H1 (cell line): ENCODE measurements around the gene BRMS1. TPM values are rescaled to one million over a fixed set of nuclear protein-coding genes. Genes with fewer than 3 reads are reported as not detected.

ENCODE experiments used
- CTCF ChIA-PET: fragments of 300-600 bp; sonication (Branson Sonifier 250); formaldehyde crosslinking; loops from one replicate; lab custom pipeline; 2021; ENCODE audit not compliant: partially characterized antibody; lab: Charles Lee
- POLR2A ChIA-PET: fragments of 300-600 bp; sonication (Branson Sonifier 250); formaldehyde crosslinking; loops from one replicate; lab custom pipeline; 2021; ENCODE audit warnings: inconsistent platforms; ENCODE audit not compliant: partially characterized antibody; lab: Charles Lee
- DNase-seq, 2 experiments: peaks; one replicate each; pipeline versions ENCODE4 v3.0.0 to v3.0.0-alpha.2; 2010 to 2022; ENCODE audit warnings: low spot score in 2 of 2, low read depth in 1 of 2, mixed read lengths in 1 of 2
- FAIRE-seq: peaks from 2 replicates; lab custom pipeline; 2011; peaks lifted over from hg19 to GRCh38; lab: Jason Lieb, UNC
- H2AFZ ChIP-seq: 2 replicates; pipeline ENCODE4 v1.8.1; 2012; ENCODE audit warnings: low read length, inconsistent platforms
- H2AK5ac ChIP-seq: 2 replicates; pipeline ENCODE4 v1.6.1; 2013; ENCODE audit warnings: low read depth, low read length
- H2BK120ac ChIP-seq: replicated peaks from 2 replicates; pipeline ENCODE3; 2013; ENCODE audit warnings: low read depth, low read length, inconsistent platforms
- H2BK12ac ChIP-seq: 2 replicates; pipeline ENCODE4 v1.6.1; 2013; ENCODE audit warnings: low read depth, low read length
- H2BK15ac ChIP-seq: 2 replicates; pipeline ENCODE4 v1.6.1; 2013; ENCODE audit warnings: low read length
- H2BK20ac ChIP-seq: 2 replicates; pipeline ENCODE4 v1.6.1; 2013; ENCODE audit warnings: low read length
- H2BK5ac ChIP-seq: 2 replicates; pipeline ENCODE4 v1.6.1; 2013; ENCODE audit warnings: low read depth, low read length
- H3K14ac ChIP-seq: 2 replicates; pipeline ENCODE4 v1.6.1; 2013; ENCODE audit warnings: inconsistent platforms; ENCODE audit not compliant: insufficient read length
- H3K18ac ChIP-seq: 2 replicates; pipeline ENCODE4 v1.6.1; 2013; ENCODE audit warnings: low read length; ENCODE audit errors: extremely low read depth
- H3K23ac ChIP-seq: 2 replicates; pipeline ENCODE4 v1.6.1; 2013; ENCODE audit warnings: inconsistent platforms; ENCODE audit not compliant: insufficient read length
- H3K23me2 ChIP-seq: 2 replicates; pipeline ENCODE4 v1.6.1; 2013; ENCODE audit warnings: low read depth, low read length
- H3K27ac ChIP-seq: 2 replicates; pipeline ENCODE4 v1.6.1; 2011; ENCODE audit warnings: low read depth, low read length, inconsistent platforms
- H3K27me3 ChIP-seq, 4 experiments: replicated peaks in 1 of 4; 1 replicate in 1 of 4; 2 replicates in 3 of 4; pipeline versions ENCODE4 v1.6.1 to v1.8.1; 2011 to 2013; ENCODE audit warnings: low read length in 3 of 4, mild to moderate bottlenecking in 3 of 4, inconsistent platforms in 2 of 4, mixed read lengths in 2 of 4, moderate library complexity in 1 of 4; ENCODE audit not compliant: control insufficient read depth in 3 of 4, insufficient read depth in 3 of 4; ENCODE audit errors: extremely low read depth in 1 of 4
- H3K36me3 ChIP-seq, 4 experiments: 2 replicates each; pipeline versions ENCODE4 v1.6.1 to v1.8.1; 2011 to 2013; ENCODE audit warnings: mild to moderate bottlenecking in 4 of 4, low read length in 3 of 4, moderate library complexity in 2 of 4, control low read depth in 1 of 4, inconsistent platforms in 1 of 4; ENCODE audit not compliant: insufficient read depth in 4 of 4, control insufficient read depth in 2 of 4
- H3K4ac ChIP-seq: replicated peaks from 2 replicates; pipeline ENCODE3; 2013; ENCODE audit warnings: low read length, low read depth, mixed read lengths, inconsistent platforms; ENCODE audit not compliant: insufficient read length
- H3K4me1 ChIP-seq, 4 experiments: replicated peaks in 1 of 4; 1 replicate in 1 of 4; 2 replicates in 3 of 4; pipeline versions ENCODE4 v1.6.1 to v1.8.1; 2011 to 2013; ENCODE audit warnings: low read length in 3 of 4, inconsistent platforms in 2 of 4, mixed read lengths in 1 of 4; ENCODE audit not compliant: insufficient read depth in 4 of 4, control insufficient read depth in 3 of 4
- H3K4me2 ChIP-seq, 2 experiments: 2 replicates each; pipeline versions ENCODE4 v1.6.1 to v1.8.1; 2011 to 2013; ENCODE audit warnings: low read depth in 2 of 2, low read length in 2 of 2, control low read depth in 1 of 2, inconsistent platforms in 1 of 2, mild to moderate bottlenecking in 1 of 2; ENCODE audit not compliant: insufficient read depth in 1 of 2
- H3K4me3 ChIP-seq, 4 experiments: fragments of 200-600, 300-600 bp in 1 of 4; sonication (generic), shearing (Covaris generic), sonication (Bioruptor Twin) in 1 of 4; 2 replicates each; pipeline versions ENCODE4 v1.5.1 to v1.8.1; 2011 to 2016; ENCODE audit warnings: low read length in 4 of 4, low read depth in 3 of 4, control low read depth in 2 of 4, inconsistent platforms in 2 of 4, mild to moderate bottlenecking in 2 of 4, mixed read lengths in 1 of 4, moderate library complexity in 1 of 4; ENCODE audit not compliant: insufficient read depth in 2 of 4; ENCODE audit errors: extremely low read depth in 1 of 4
- H3K56ac ChIP-seq: replicated peaks from 2 replicates; pipeline ENCODE3; 2013; ENCODE audit warnings: low read depth, mild to moderate bottlenecking, mixed read lengths, low read length, inconsistent platforms; ENCODE audit not compliant: insufficient read length
- H3K79me1 ChIP-seq: 2 replicates; pipeline ENCODE4 v1.6.1; 2013; ENCODE audit warnings: low read depth, low read length, control low read depth
- H3K79me2 ChIP-seq, 2 experiments: 2 replicates each; pipeline versions ENCODE4 v1.6.1 to v1.8.1; 2012 to 2013; ENCODE audit warnings: low read length in 2 of 2, mild to moderate bottlenecking in 2 of 2, inconsistent platforms in 1 of 2; ENCODE audit not compliant: insufficient read depth in 2 of 2, control insufficient read depth in 1 of 2
- H3K9ac ChIP-seq, 4 experiments: replicated peaks in 1 of 4; 1 replicate in 1 of 4; 2 replicates in 3 of 4; pipeline versions ENCODE4 v1.6.1 to v1.8.1; 2011 to 2013; ENCODE audit warnings: low read depth in 3 of 4, low read length in 3 of 4, control low read depth in 2 of 4, mild to moderate bottlenecking in 2 of 4, moderate library complexity in 2 of 4, inconsistent platforms in 1 of 4; ENCODE audit errors: extremely low read depth in 1 of 4
- H3K9me3 ChIP-seq, 2 experiments: 2 replicates each; pipeline versions ENCODE4 v1.6.1 to v1.8.1; 2012 to 2013; ENCODE audit warnings: mild to moderate bottlenecking in 2 of 2, moderate library complexity in 2 of 2, control low read depth in 1 of 2, inconsistent platforms in 1 of 2, low read depth in 1 of 2, low read length in 1 of 2, mixed read lengths in 1 of 2; ENCODE audit not compliant: insufficient read depth in 2 of 2
- H4K20me1 ChIP-seq, 2 experiments: replicated peaks in 1 of 2; 2 replicates each; pipeline versions ENCODE3 to v1.8.1; 2011 to 2013; ENCODE audit warnings: inconsistent platforms in 2 of 2, low read length in 2 of 2, mild to moderate bottlenecking in 1 of 2; ENCODE audit not compliant: insufficient read depth in 2 of 2, control insufficient read depth in 1 of 2
- H4K5ac ChIP-seq: 2 replicates; pipeline ENCODE4 v1.6.1; 2013; ENCODE audit warnings: low read length, low read depth, mixed read lengths, inconsistent platforms; ENCODE audit not compliant: insufficient read length
- H4K8ac ChIP-seq: 2 replicates; pipeline ENCODE4 v1.8.0; 2013; ENCODE audit warnings: mild to moderate bottlenecking, moderate library complexity, low read length, inconsistent platforms; ENCODE audit not compliant: insufficient read depth; ENCODE audit errors: extremely low read depth
- H4K91ac ChIP-seq: replicated peaks from 2 replicates; pipeline ENCODE3; 2013; ENCODE audit warnings: low read length, mixed read lengths, inconsistent platforms; ENCODE audit not compliant: insufficient read length
- WGBS, 2 experiments: shearing (Covaris generic) in 1 of 2; methylation state at CpG; one replicate each; pipeline versions ENCODE4 v1.1.6 to v1.1.7; 2013 to 2015; ENCODE audit warnings: low lambda C conversion rate in 2 of 2, mixed read lengths in 2 of 2, inconsistent platforms in 1 of 2, low coverage in 1 of 2, missing lambda C conversion rate in 1 of 2; ENCODE audit not compliant: insufficient replicate concordance in 2 of 2, insufficient coverage in 1 of 2, insufficient read length in 1 of 2; ENCODE audit errors: extremely low coverage in 1 of 2, missing lambda C conversion rate in 1 of 2; 5-methylcytosine and 5-hydroxymethylcytosine counted together
- polyA plus RNA-seq, 7 experiments: library from polyadenylated mRNA; depleted of rRNA in 3 of 7; stranded (reverse) in 5 of 7; unstranded in 2 of 7; fragments of >200 nt in 5 of 7; fragments of 200-250 nt in 2 of 7; gene quantifications; 1 replicate in 5 of 7; 2 replicates in 1 of 7; 4 replicates in 1 of 7; pipeline versions ENCODE4 v1.2.1 to v1.2.3, GENCODE V29; 2011 to 2013; ENCODE audit warnings: missing spikeins in 2 of 7, mixed read lengths in 2 of 7
- total RNA-seq: library from RNA; stranded (reverse); fragmentation: NEBNext Ultra II Directional; extraction: Animal tissue kit (Norgen Biotek cat#: 25700); gene quantifications from 2 replicates; pipeline ENCODE4 v1.2.1, GENCODE V29; 2021

The BRMS1 gene
- total and polyA plus RNA-seq, 2 of the 8 experiments (the other 6 are each of a cell fraction or from before 2014, with no cell fraction given): 39.2 to 46.1 TPM

- Histone ChIP-seq H4K5ac (no peak overlapping the region), H3K18ac (no peak overlapping the region), H2AK5ac (no peak overlapping the region), H4K20me1 (no peaks in the 10 kb centered on the region), H3K4me1 (no peaks in the 10 kb centered on the region), H3K27me3 (no peaks in the 10 kb centered on the region), H4K8ac (no peak overlapping the region), H2BK5ac (no peak overlapping the region), H3K79me1 (no peaks in the 10 kb centered on the region), H2AFZ (no peak overlapping the region), H3K23me2 (no peaks in the 10 kb centered on the region), H3K14ac (no peak overlapping the region), H3K9me3 (no peaks in the 10 kb centered on the region), H3K36me3 (no peaks in the 10 kb centered on the region), H2BK20ac (no peak overlapping the region), H3K56ac (no peak overlapping the region), H2BK120ac (no peak overlapping the region), H3K4me2 (no peak overlapping the region), H2BK15ac (no peak overlapping the region), H3K4ac (no peak overlapping the region), H4K91ac (no peak overlapping the region), H3K27ac (no peak overlapping the region), H2BK12ac (no peak overlapping the region), H3K79me2 (no peaks in the 10 kb centered on the region), H3K23ac (no peak overlapping the region), H3K9ac (no peak overlapping the region), H3K4me3 (no peak overlapping the region)
- FAIRE-seq: no peak
- ChIA-PET POLR2A (no interaction called here), CTCF (interaction anchor here (0.6 to 8.6 kb wide), 6 partner anchors 8 to 56 kb away, joined by 3 to 100 read pairs (median 9); partner anchors contain the start of gene RIN1)
- DNase-seq: no peak
- WGBS, 2 experiments: 87% methylated on average over 6 of the region's 6 CpGs; no CpG with 5 or more reads in 1 of the 2 experiments
Observed at GRCh38 chr11:66391322-66391721, 46.4 kb upstream of the BRMS1 start.
